SK-N-SH (cell line): ENCODE data around the gene DOCK10. TPM values are rescaled to one million over a fixed set of nuclear protein-coding genes. Genes with fewer than 3 reads are reported as not detected.

Source experiments
- CTCF ChIA-PET: fragments of 300-600, 350-600 bp; formaldehyde crosslinking; extraction: SDS; loops from one replicate; lab custom pipeline; 2021; lab: Yijun Ruan, JAX
- POLR2A ChIA-PET: fragments of 350-600 bp; sonication (Branson Sonifier 250); formaldehyde crosslinking; extraction: SDS; loops from one replicate; lab custom pipeline; 2020; ENCODE audit warnings: antibody characterized with exemption, inconsistent platforms; lab: Yijun Ruan, JAX
- DNase-seq: peaks from one replicate; pipeline ENCODE4 v3.0.0; 2012
- H2AFZ ChIP-seq: fragments of 200-600 bp; sonication (generic); 2 replicates; pipeline ENCODE4 v1.8.1; 2016; ENCODE audit warnings: antibody characterized with exemption, mild to moderate bottlenecking, low read depth
- H3F3A ChIP-seq: fragments of 200-600 bp; sonication (generic); replicated peaks from 2 replicates; pipeline ENCODE3; 2016; ENCODE audit warnings: antibody characterized with exemption, mild to moderate bottlenecking; ENCODE audit not compliant: insufficient read depth
- H3K27ac ChIP-seq, 2 experiments: fragments of 200-500 bp in 1 of 2; fragments of 200-600 bp in 1 of 2; sonication (Bioruptor generic) in 1 of 2; sonication (generic), shearing (Covaris generic) in 1 of 2; 2 replicates each; pipeline versions ENCODE4 v1.5.1 to v1.6.1; 2014 to 2016; ENCODE audit warnings: low read depth in 2 of 2, inconsistent platforms in 1 of 2, low read length in 1 of 2, mild to moderate bottlenecking in 1 of 2, mixed read lengths in 1 of 2
- H3K27me3 ChIP-seq: fragments of 200-600 bp; sonication (generic), shearing (Covaris generic); 2 replicates; pipeline ENCODE4 v1.6.1; 2016; ENCODE audit warnings: mixed run types; ENCODE audit not compliant: insufficient read depth
- H3K36me3 ChIP-seq, 2 experiments: fragments of 200-500 bp in 1 of 2; fragments of 200-600 bp in 1 of 2; sonication (Bioruptor generic) in 1 of 2; sonication (generic) in 1 of 2; replicated peaks in 1 of 2; 2 replicates each; pipeline versions ENCODE3 to v1.5.1; 2014 to 2016; ENCODE audit warnings: low read length in 1 of 2, mild to moderate bottlenecking in 1 of 2; ENCODE audit not compliant: insufficient read depth in 2 of 2, control insufficient read depth in 1 of 2
- H3K4me1 ChIP-seq, 2 experiments: fragments of 200-500 bp in 1 of 2; fragments of 200-600 bp in 1 of 2; sonication (Bioruptor generic) in 1 of 2; sonication (generic), shearing (Covaris generic) in 1 of 2; 2 replicates each; pipeline versions ENCODE4 v1.5.1 to v1.6.1; 2014 to 2016; ENCODE audit warnings: low read depth in 1 of 2, low read length in 1 of 2, mixed run types in 1 of 2; ENCODE audit not compliant: insufficient read depth in 2 of 2, control insufficient read depth in 1 of 2
- H3K4me2 ChIP-seq: fragments of 200-600 bp; sonication (generic), shearing (Covaris generic); 2 replicates; pipeline ENCODE4 v1.6.1; 2017; ENCODE audit warnings: mixed run types
- H3K4me3 ChIP-seq, 2 experiments: fragments of 200-500 bp in 1 of 2; fragments of 200-600 bp in 1 of 2; sonication (Bioruptor generic) in 1 of 2; sonication (generic), shearing (Covaris generic) in 1 of 2; 2 replicates each; pipeline versions ENCODE4 v1.5.1 to v1.8.1; 2014 to 2016; ENCODE audit warnings: low read depth in 2 of 2, inconsistent platforms in 1 of 2, low read length in 1 of 2, mild to moderate bottlenecking in 1 of 2, mixed read lengths in 1 of 2, moderate library complexity in 1 of 2
- H3K79me2 ChIP-seq: fragments of 200-600 bp; sonication (generic); 2 replicates; pipeline ENCODE4 v1.8.1; 2017; ENCODE audit warnings: mild to moderate bottlenecking; ENCODE audit not compliant: insufficient read depth
- H3K9ac ChIP-seq: fragments of 200-600 bp; sonication (generic); 2 replicates; pipeline ENCODE4 v1.6.1; 2017; ENCODE audit warnings: mixed run types
- H3K9me2 ChIP-seq: fragments of 200-600 bp; sonication (generic); 2 replicates; pipeline ENCODE4 v1.6.1; 2017; ENCODE audit warnings: mixed run types
- H3K9me3 ChIP-seq: fragments of 200-600 bp; sonication (generic); 2 replicates; pipeline ENCODE4 v1.6.1; 2017; ENCODE audit warnings: mixed run types, mild to moderate bottlenecking, moderate library complexity
- H4K20me1 ChIP-seq: fragments of 200-600 bp; sonication (generic); 2 replicates; pipeline ENCODE4 v1.6.1; 2017; ENCODE audit warnings: mild to moderate bottlenecking, mixed run types; ENCODE audit not compliant: insufficient read depth
- ELF1 ChIP-seq: IDR thresholded peaks from 2 replicates; pipeline ENCODE4 v1.4.0; 2012
- FOSL2 ChIP-seq: IDR thresholded peaks from 2 replicates; pipeline ENCODE4 v1.4.0; 2012; ENCODE audit warnings: low read depth, mild to moderate bottlenecking, moderate library complexity, borderline replicate concordance
- IRF3 ChIP-seq: fragments of 150-350 bp; IDR thresholded peaks from 2 replicates; pipeline ENCODE4 v1.6.1; 2016; ENCODE audit warnings: mild to moderate bottlenecking, low read depth, low read length
- JUND ChIP-seq: IDR thresholded peaks from 2 replicates; pipeline ENCODE4 v1.4.0; 2012
- MEF2A ChIP-seq: IDR thresholded peaks from 2 replicates; pipeline ENCODE4 v1.4.0; 2012; ENCODE audit warnings: low read depth, borderline replicate concordance
- MXI1 ChIP-seq: IDR thresholded peaks from 2 replicates; pipeline ENCODE4 v1.6.1; 2012; ENCODE audit warnings: mild to moderate bottlenecking, low read depth, low read length, improper control_type of control experiment
- NFIC ChIP-seq: IDR thresholded peaks from 2 replicates; pipeline ENCODE4 v1.4.0; 2012; ENCODE audit warnings: borderline replicate concordance
- REST ChIP-seq: IDR thresholded peaks from 2 replicates; pipeline ENCODE4 v1.6.1; 2012; ENCODE audit warnings: mild to moderate bottlenecking, low read depth, low read length, moderate library complexity
- SMC3 ChIP-seq: IDR thresholded peaks from 2 replicates; pipeline ENCODE4 v1.6.1; 2012; ENCODE audit warnings: low read depth, low read length, improper control_type of control experiment
- TAF1 ChIP-seq: IDR thresholded peaks from 2 replicates; pipeline ENCODE4 v1.6.1; 2012; ENCODE audit warnings: low read depth, mild to moderate bottlenecking, low read length, moderate library complexity, borderline replicate concordance
- USF1 ChIP-seq: IDR thresholded peaks from 2 replicates; pipeline ENCODE4 v1.4.0; 2012; ENCODE audit warnings: low read depth, borderline replicate concordance
- USF2 ChIP-seq: fragments of 150-350 bp; IDR thresholded peaks from 2 replicates; pipeline ENCODE4 v1.6.1; 2017; ENCODE audit warnings: antibody characterized with exemption, low read length, low read depth, borderline replicate concordance
- YY1 ChIP-seq: IDR thresholded peaks from 2 replicates; pipeline ENCODE4 v1.4.0; 2012; ENCODE audit warnings: low read depth, mild to moderate bottlenecking
- WGBS: methylation state at CpG from one replicate; pipeline ENCODE4 v1.1.6; 2017; ENCODE audit warnings: low lambda C conversion rate; 5-methylcytosine and 5-hydroxymethylcytosine counted together
- polyA plus RNA-seq, 3 experiments: library from polyadenylated mRNA; depleted of rRNA; stranded (reverse); fragments of >200 nt; gene quantifications; 2 replicates each; pipeline ENCODE4 v1.2.3, GENCODE V29; 2012

The DOCK10 gene
- polyA plus RNA-seq, 1 of the 3 experiments (the other 2 are of a cell fraction) = 24.1 TPM

- peaks cover 6% of the 10 kb centered on the region; the same call in 1 of the 2 replicates for H3K79me2 ChIP-seq
- peaks cover 36% of the 10 kb centered on the region for H3F3A ChIP-seq
- DNase-seq = no peak
- no peaks in the 10 kb centered on the region for H3K9me3 ChIP-seq
- peaks cover 0 to 13% of the 10 kb centered on the region in 2 experiments; a peak in 2 of 4 replicates for H3K4me1 ChIP-seq
- no peaks in the 10 kb centered on the region for H4K20me1 ChIP-seq
- H3K27me3 ChIP-seq = no peaks in the 10 kb centered on the region
- TF ChIP-seq TAF1 = no peak
- TF ChIP-seq JUND = no peak
- no peak for TF ChIP-seq USF2
- no peak for TF ChIP-seq YY1
- TF ChIP-seq ELF1 = no peak
- no peak for TF ChIP-seq SMC3
- H3K36me3 ChIP-seq = peaks cover 7 to 33% of the 10 kb centered on the region in 2 experiments
- H3K27ac ChIP-seq = peak overlapping the region in 1 of 2 experiments; percentile 88; a peak in 2 of 4 replicates
- peak overlapping the region; percentile 51; the same call in 1 of the 2 replicates for H3K9ac ChIP-seq
- H3K9me2 ChIP-seq = no peaks in the 10 kb centered on the region
- no peak overlapping the region for H2AFZ ChIP-seq
- peak overlapping the region; percentile 35; the same call in 1 of the 2 replicates for H3K4me2 ChIP-seq
- no peak overlapping the region for H3K4me3 ChIP-seq
- ChIA-PET POLR2A (no interaction called here), CTCF (interaction anchor here (0.7 kb wide), 1 partner anchor 10 kb away, joined by 3 read pairs; no protein-coding TSS in a partner anchor)
- 97% methylated on average over 2 of the region's 2 CpGs for WGBS
These were observed 115.3 kb downstream of the DOCK10 start for GRCh38 chr2:224927011-224927410.

- peaks cover 36% of the 10 kb centered on the region for H3F3A ChIP-seq
- H3K4me1 ChIP-seq = peaks cover 0 to 13% of the 10 kb centered on the region in 2 experiments; a peak in 2 of 4 replicates
- no peaks in the 10 kb centered on the region for H3K79me2 ChIP-seq
- H3K9me3 ChIP-seq = no peaks in the 10 kb centered on the region
- peak overlapping the region; percentile 35 for H3K4me2 ChIP-seq
- H3K4me3 ChIP-seq = no peak overlapping the region
- CTCF ChIA-PET = interaction anchor here (0.6 kb wide), 1 partner anchor 78 kb away, joined by 3 read pairs; no protein-coding TSS in a partner anchor
- peaks cover 7 to 33% of the 10 kb centered on the region in 2 experiments for H3K36me3 ChIP-seq
- no peak overlapping the region for H2AFZ ChIP-seq
- no peaks in the 10 kb centered on the region for H3K27me3 ChIP-seq
- TF ChIP-seq MXI1 (no peak), FOSL2 (peak; percentile 49)
- no peak for DNase-seq
- no peaks in the 10 kb centered on the region for H4K20me1 ChIP-seq
- peak overlapping the region; percentile 51 for H3K9ac ChIP-seq
- peak overlapping the region in 1 of 2 experiments; percentile 88; a peak in 2 of 4 replicates for H3K27ac ChIP-seq
- POLR2A ChIA-PET = no interaction called here
- no peaks in the 10 kb centered on the region for H3K9me2 ChIP-seq
These were observed 116.5 kb downstream of the DOCK10 start for GRCh38 chr2:224925810-224926100.

GRCh38 chr2:224925061-224925809, 117.0 kb downstream of the DOCK10 start:
- no peaks in the 10 kb centered on the region for H4K20me1 ChIP-seq
- H3F3A ChIP-seq = peaks cover 31% of the 10 kb centered on the region
- DNase-seq = no peak
- no peak overlapping the region for H2AFZ ChIP-seq
- peaks cover 3 to 30% of the 10 kb centered on the region in 2 experiments for H3K36me3 ChIP-seq
- no peaks in the 10 kb centered on the region for H3K27me3 ChIP-seq
- H3K27ac ChIP-seq = peak overlapping the region in 1 of 2 experiments; percentile 88; a peak in 2 of 4 replicates
- H3K79me2 ChIP-seq = no peaks in the 10 kb centered on the region
- ChIA-PET CTCF (interaction anchor here (0.6 kb wide), 1 partner anchor 77 kb away, joined by 3 read pairs; no protein-coding TSS in a partner anchor), POLR2A (no interaction called here)
- H3K4me3 ChIP-seq = no peak overlapping the region
- H3K9ac ChIP-seq = no peak overlapping the region; the same call in 1 of the 2 replicates
- 100% methylated on average over 3 of the region's 3 CpGs for WGBS
- H3K4me2 ChIP-seq = no peak overlapping the region; the same call in 1 of the 2 replicates
- H3K9me3 ChIP-seq = no peaks in the 10 kb centered on the region
- H3K4me1 ChIP-seq = peaks cover 0 to 13% of the 10 kb centered on the region in 2 experiments; a peak in 2 of 4 replicates
- H3K9me2 ChIP-seq = no peaks in the 10 kb centered on the region
- no peak for TF ChIP-seq USF1
- TF ChIP-seq NFIC = no peak
- TF ChIP-seq JUND = no peak
- no peak for TF ChIP-seq TAF1
- no peak for TF ChIP-seq IRF3
- TF ChIP-seq MXI1 = no peak
- TF ChIP-seq SMC3 = no peak
- no peak for TF ChIP-seq MEF2A
- no peak for TF ChIP-seq REST
- no peak for TF ChIP-seq FOSL2
